GM18870 (cell line): ENCODE measurements around the gene PERM1.
A peak's percentile ranks its signal among the peaks of the same experiment; 100 is the strongest.
"Not testable (repeated sequence)": the region's sequence is repeated elsewhere in the genome, so short reads cannot be mapped to it uniquely, and the experiment has no call there.

Source experiments
- ATAC-seq: cut with Tn5 transposase; IDR thresholded peaks from one replicate; pipeline ENCODE4 v1.9.1; 2021; ENCODE audit warnings: moderate library complexity; ENCODE audit not compliant: unreplicated experiment

The PERM1 gene

GRCh38 chr1:1017397-1018320, 35.8 kb upstream of the PERM1 start:
- ATAC-seq = not testable (repeated sequence)

- ATAC-seq = no peak
Observed at GRCh38 chr1:1014799-1015681, 33.1 kb upstream of the PERM1 start.

- ATAC-seq = no peak
Observed at GRCh38 chr1:1013922-1014648, 32.2 kb upstream of the PERM1 start.

GRCh38 chr1:1013105-1013921, 31.4 kb upstream of the PERM1 start, which contains the start of gene ISG15:
Gene ISG15 (plus strand): TSS chr1:1013497. CDS start chr1:1013574, 77 bp downstream.
- ATAC-seq = peak; percentile 52

GRCh38 chr1:1012736-1013104, 30.8 kb upstream of the PERM1 start:
- ATAC-seq = not testable (repeated sequence)

GRCh38 chr1:1011396-1011949, 29.6 kb upstream of the PERM1 start:
- no peak for ATAC-seq

GRCh38 chr1:1010131-1010530, 28.2 kb upstream of the PERM1 start:
- not testable (repeated sequence) for ATAC-seq

GRCh38 chr1:1006305-1007159, 24.6 kb upstream of the PERM1 start:
- ATAC-seq = no peak

- ATAC-seq = no peak
Observed at GRCh38 chr1:1005774-1006304, 23.9 kb upstream of the PERM1 start.

- ATAC-seq = no peak
Observed at GRCh38 chr1:1004780-1005697, 23.1 kb upstream of the PERM1 start.

- ATAC-seq = no peak
Observed at GRCh38 chr1:1004420-1004779, 22.5 kb upstream of the PERM1 start.

- ATAC-seq = no peak
Observed at GRCh38 chr1:1003618-1004419, 21.9 kb upstream of the PERM1 start.

- no peak for ATAC-seq
Observed at GRCh38 chr1:1001057-1001783, 19.3 kb upstream of the PERM1 start.

GRCh38 chr1:1000357-1001056, 18.6 kb upstream of the PERM1 start:
- no peak for ATAC-seq

- ATAC-seq = no peak
Observed at GRCh38 chr1:999725-1000356, 17.9 kb upstream of the PERM1 start, which contains the start of gene HES4. Gene HES4 (minus strand): TSS chr1:1000097. CDS start chr1:999973, 124 bp downstream.
